ENCODE results near the gene MMS19. TPM values are rescaled to one million over a fixed set of nuclear protein-coding genes. Genes with fewer than 3 reads are reported as not detected.
"Not testable (repeated sequence)": the region's sequence is repeated elsewhere in the genome, so short reads cannot be mapped to it uniquely, and the experiment has no call there.

MMS19 gene
- polyA plus RNA-seq, 1 donor = 62.5 TPM

DNA sequence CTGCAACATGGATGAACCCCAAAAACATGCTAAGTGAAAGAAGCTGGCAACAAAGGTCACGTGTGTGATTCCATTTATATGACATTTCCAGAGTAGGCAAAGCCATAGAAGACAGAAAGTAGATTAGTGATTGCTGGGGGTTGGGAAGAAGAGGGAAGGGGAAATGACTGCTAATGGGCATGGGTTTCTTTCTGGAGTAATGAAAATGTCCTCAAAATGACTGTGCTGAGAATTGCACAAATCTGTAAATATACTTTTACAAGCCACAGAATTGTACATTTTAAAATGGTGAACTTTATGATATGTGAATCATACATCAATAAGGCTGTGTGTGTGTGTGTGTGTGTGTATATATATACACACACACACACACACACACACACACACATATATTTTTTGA lies 15.8 kb downstream of the MMS19 start:
- peaks cover 47% of the 10 kb centered on the region for H3K36me3 ChIP-seq (ENCODE audit: control insufficient read depth, insufficient read depth, low read length)
- no peaks in the 10 kb centered on the region for H3K9me3 ChIP-seq (ENCODE audit: control insufficient read depth, low read depth, low read length)
- WGBS (ENCODE audit: insufficient coverage, low lambda C conversion rate) = no CpG with 5 or more reads among the region's 1 CpG

DNA sequence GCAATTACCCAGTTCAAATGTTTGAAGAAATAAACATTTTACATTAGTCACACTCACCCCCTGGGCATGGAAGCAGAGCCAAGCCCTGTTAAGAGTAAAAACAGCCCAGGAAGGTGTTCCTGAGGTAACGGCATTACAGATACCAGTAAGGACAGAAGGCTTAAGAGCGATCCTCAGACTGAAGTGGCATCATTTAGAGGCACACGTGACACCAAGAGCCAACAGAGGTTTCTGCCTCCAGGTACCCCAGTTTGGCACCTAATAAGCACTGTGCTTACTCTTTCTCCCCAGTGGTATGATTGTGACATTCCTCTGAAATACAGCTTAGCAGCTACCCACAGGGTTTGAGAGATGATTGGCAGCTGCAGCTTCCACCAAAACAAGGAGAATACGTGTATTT lies 17.2 kb downstream of the MMS19 start:
- Histone ChIP-seq H3K9me3 (ENCODE audit: control insufficient read depth, low read depth, low read length) (no peaks in the 10 kb centered on the region), H3K27me3 (ENCODE audit: control insufficient read depth, insufficient read depth, low read length) (no peaks in the 10 kb centered on the region), H3K4me1 (ENCODE audit: control insufficient read depth, insufficient read depth, low read length) (no peaks in the 10 kb centered on the region), H3K27ac (ENCODE audit: low read length) (no peak overlapping the region), H3K36me3 (ENCODE audit: control insufficient read depth, insufficient read depth, low read length) (peaks cover 60% of the 10 kb centered on the region), H3K4me3 (ENCODE audit: low read length) (no peak overlapping the region)
- 100% methylated on average over 1 of the region's 4 CpGs for WGBS (ENCODE audit: insufficient coverage, low lambda C conversion rate)
- DNase-seq = no peak

More for the DNA sequence above, 15.8 kb downstream of the MMS19 start:
- Histone ChIP-seq H3K4me3 (ENCODE audit: low read length) (no peak overlapping the region), H3K4me1 (ENCODE audit: control insufficient read depth, insufficient read depth, low read length) (no peaks in the 10 kb centered on the region), H3K27ac (ENCODE audit: low read length) (no peak overlapping the region), H3K27me3 (ENCODE audit: control insufficient read depth, insufficient read depth, low read length) (no peaks in the 10 kb centered on the region)
- no peak for DNase-seq

DNA sequence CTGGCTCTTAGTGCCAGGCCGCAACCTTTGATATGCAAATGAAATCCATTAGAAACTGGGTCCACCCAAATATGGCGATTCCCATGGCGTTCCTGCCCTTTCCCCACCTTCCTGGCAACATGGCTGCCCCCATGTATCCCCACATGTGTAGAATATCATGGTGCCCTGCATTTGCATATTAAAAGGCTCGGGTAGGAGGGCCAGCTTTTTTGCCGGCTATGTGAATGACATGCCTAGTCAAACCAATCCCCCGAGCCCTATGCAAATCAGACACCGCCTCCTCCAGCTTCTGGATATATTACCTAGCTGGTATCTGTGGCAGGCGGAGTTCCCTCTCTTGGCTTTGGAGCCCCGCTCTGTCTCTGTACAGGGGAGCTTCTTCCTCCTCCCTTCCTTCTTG lies 18.3 kb downstream of the MMS19 start:
- H3K27ac ChIP-seq (ENCODE audit: low read length) = no peak overlapping the region
- WGBS (ENCODE audit: insufficient coverage, low lambda C conversion rate) = 100% methylated on average over 1 of the region's 9 CpGs
- H3K4me1 ChIP-seq (ENCODE audit: control insufficient read depth, insufficient read depth, low read length) = no peaks in the 10 kb centered on the region
- no peak overlapping the region for H3K4me3 ChIP-seq (ENCODE audit: low read length)
- no peaks in the 10 kb centered on the region for H3K27me3 ChIP-seq (ENCODE audit: control insufficient read depth, insufficient read depth, low read length)
- DNase-seq = no peak
- H3K9me3 ChIP-seq (ENCODE audit: control insufficient read depth, low read depth, low read length) = no peaks in the 10 kb centered on the region
- H3K36me3 ChIP-seq (ENCODE audit: control insufficient read depth, insufficient read depth, low read length) = peaks cover 68% of the 10 kb centered on the region

DNA sequence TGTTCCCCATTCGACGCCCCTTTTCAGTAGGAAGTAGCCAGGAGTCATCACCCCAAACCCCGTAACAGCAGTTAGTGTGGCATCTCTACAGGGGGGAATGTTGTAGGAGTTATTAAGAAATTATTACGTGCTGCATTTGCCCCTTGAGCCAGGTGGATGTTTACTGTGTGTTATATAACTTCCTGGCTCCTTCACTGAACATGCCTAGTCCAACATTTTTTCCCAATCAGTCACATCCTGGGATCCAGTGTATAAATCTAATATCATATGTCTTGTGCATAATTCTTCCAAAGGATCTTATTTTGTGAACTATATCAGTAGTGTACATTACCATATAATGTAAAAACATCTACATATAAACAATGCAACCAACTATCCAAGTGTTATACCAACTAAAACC lies 18.8 kb downstream of the MMS19 start:
- not testable (repeated sequence) for H3K27me3 ChIP-seq (ENCODE audit: control insufficient read depth, insufficient read depth, low read length); H3K9me3 ChIP-seq (ENCODE audit: control insufficient read depth, low read depth, low read length); H3K27ac ChIP-seq (ENCODE audit: low read length); DNase-seq; H3K4me3 ChIP-seq (ENCODE audit: low read length); H3K4me1 ChIP-seq (ENCODE audit: control insufficient read depth, insufficient read depth, low read length)
- peaks cover 69% of the 10 kb centered on the region for H3K36me3 ChIP-seq (ENCODE audit: control insufficient read depth, insufficient read depth, low read length)
- 83% methylated on average over 1 of the region's 4 CpGs for WGBS (ENCODE audit: insufficient coverage, low lambda C conversion rate)

DNA sequence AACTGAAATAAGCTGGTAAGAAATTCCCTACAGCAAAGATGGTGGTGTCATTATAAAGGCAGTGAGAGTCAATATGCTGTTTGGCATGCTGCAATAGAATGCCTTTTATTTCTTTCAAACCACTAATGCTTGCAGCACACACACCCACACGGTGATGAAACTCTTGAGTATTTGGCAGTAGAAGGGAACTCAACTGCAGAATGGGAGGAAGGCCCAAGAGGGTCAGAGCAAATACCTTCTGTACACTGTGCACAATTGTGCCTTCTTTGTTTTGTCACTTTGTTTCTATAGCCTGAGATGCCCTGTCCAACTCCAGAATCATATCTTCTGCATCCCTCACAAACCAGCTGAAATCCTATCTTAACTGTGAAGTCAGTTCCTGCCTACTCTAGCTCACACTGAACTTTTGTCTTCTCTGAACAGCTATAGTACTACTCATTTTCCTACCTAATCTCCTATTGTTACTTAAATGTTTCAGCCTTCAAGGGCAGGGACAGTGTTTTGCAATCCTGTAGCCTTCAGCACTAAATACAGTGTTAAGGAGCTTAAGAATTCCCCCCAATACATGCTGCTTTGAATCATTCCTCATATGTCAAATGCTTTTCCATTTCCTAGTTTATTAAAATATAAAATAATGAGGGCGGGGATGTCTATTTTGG lies 22.2 kb downstream of the MMS19 start:
- no peak for DNase-seq
- WGBS (ENCODE audit: insufficient coverage, low lambda C conversion rate) = no CpG with 5 or more reads among the region's 2 CpGs
- Histone ChIP-seq H3K27ac (ENCODE audit: low read length) (no peak overlapping the region), H3K4me1 (ENCODE audit: control insufficient read depth, insufficient read depth, low read length) (no peaks in the 10 kb centered on the region), H3K36me3 (ENCODE audit: control insufficient read depth, insufficient read depth, low read length) (peaks cover 67% of the 10 kb centered on the region), H3K9me3 (ENCODE audit: control insufficient read depth, low read depth, low read length) (no peaks in the 10 kb centered on the region), H3K4me3 (ENCODE audit: low read length) (no peak overlapping the region), H3K27me3 (ENCODE audit: control insufficient read depth, insufficient read depth, low read length) (no peaks in the 10 kb centered on the region)

DNA sequence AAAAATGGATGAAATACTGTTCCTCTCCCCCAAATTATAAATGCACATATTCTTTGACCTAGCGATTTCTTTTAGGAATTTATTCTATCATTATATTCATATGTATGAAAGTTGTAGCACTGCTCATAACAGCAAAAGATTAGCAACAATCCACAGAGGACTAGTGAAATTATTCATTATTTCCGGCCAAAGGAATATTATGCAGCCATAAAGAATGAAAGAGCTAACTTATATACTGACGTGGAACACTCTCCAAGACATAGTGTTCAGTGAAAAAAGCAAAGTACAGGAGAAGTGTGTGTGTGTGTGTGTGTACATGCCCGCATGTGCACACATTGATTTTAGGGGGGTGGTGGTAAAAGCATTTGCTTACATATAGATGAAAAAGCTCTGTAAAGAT lies 23.3 kb downstream of the MMS19 start:
- Histone ChIP-seq H3K27me3 (ENCODE audit: control insufficient read depth, insufficient read depth, low read length) (no peaks in the 10 kb centered on the region), H3K27ac (ENCODE audit: low read length) (no peak overlapping the region), H3K4me1 (ENCODE audit: control insufficient read depth, insufficient read depth, low read length) (no peaks in the 10 kb centered on the region), H3K36me3 (ENCODE audit: control insufficient read depth, insufficient read depth, low read length) (peaks cover 65% of the 10 kb centered on the region), H3K4me3 (ENCODE audit: low read length) (no peak overlapping the region), H3K9me3 (ENCODE audit: control insufficient read depth, low read depth, low read length) (no peaks in the 10 kb centered on the region)
- WGBS (ENCODE audit: insufficient coverage, low lambda C conversion rate) = 100% methylated on average over 1 of the region's 4 CpGs
- no peak for DNase-seq

DNA sequence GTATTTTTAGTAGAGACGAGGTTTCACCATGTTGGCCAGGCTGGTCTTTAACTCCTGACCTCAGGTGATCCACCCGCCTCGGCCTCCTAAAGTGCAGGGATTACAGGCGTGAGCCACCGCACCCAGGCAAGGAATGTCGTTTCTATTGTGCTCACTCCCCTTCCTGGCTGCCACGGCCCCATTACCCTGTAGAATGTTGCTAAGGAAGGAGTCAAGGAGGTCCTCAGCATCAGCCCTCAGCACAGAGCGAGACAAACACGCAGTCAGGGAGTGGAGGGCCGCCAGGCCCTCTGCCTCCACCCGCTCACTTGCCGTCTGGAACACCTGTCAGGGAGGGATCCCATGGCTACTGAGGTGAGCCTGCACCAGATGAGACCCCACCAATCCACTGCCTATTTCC lies 29.4 kb downstream of the MMS19 start:
- no CpG with 5 or more reads among the region's 12 CpGs for WGBS (ENCODE audit: insufficient coverage, low lambda C conversion rate)
- not testable (repeated sequence) for DNase-seq; H3K4me1 ChIP-seq (ENCODE audit: control insufficient read depth, insufficient read depth, low read length); H3K9me3 ChIP-seq (ENCODE audit: control insufficient read depth, low read depth, low read length); H3K27ac ChIP-seq (ENCODE audit: low read length); H3K27me3 ChIP-seq (ENCODE audit: control insufficient read depth, insufficient read depth, low read length); H3K4me3 ChIP-seq (ENCODE audit: low read length)
- peaks cover 76% of the 10 kb centered on the region for H3K36me3 ChIP-seq (ENCODE audit: control insufficient read depth, insufficient read depth, low read length)

DNA sequence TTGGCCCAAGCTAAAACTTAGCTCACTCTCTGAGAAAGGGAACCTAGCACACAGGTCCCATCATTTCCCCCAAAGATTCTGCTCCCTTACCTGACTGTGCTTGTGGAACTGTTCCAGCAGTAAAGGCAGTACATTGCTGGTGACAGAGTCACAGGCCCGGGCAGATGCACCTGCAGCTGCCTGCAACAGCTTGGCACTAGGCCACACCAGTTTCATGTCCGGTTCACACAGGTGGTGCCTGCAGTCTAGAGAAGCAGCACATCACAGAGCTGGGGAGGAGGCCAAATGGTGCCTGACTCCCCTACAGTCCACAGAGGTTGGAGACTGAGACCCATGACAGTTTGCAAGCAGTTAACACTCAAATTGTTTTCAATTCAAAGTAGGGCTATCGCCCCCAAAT lies 30.1 kb downstream of the MMS19 start:
- H3K4me1 ChIP-seq (ENCODE audit: control insufficient read depth, insufficient read depth, low read length) = no peaks in the 10 kb centered on the region
- H3K9me3 ChIP-seq (ENCODE audit: control insufficient read depth, low read depth, low read length) = no peaks in the 10 kb centered on the region
- H3K27me3 ChIP-seq (ENCODE audit: control insufficient read depth, insufficient read depth, low read length) = no peaks in the 10 kb centered on the region
- WGBS (ENCODE audit: insufficient coverage, low lambda C conversion rate) = no CpG with 5 or more reads among the region's 3 CpGs
- H3K36me3 ChIP-seq (ENCODE audit: control insufficient read depth, insufficient read depth, low read length) = peaks cover 80% of the 10 kb centered on the region
- no peak overlapping the region for H3K27ac ChIP-seq (ENCODE audit: low read length)
- DNase-seq = no peak
- no peak overlapping the region for H3K4me3 ChIP-seq (ENCODE audit: low read length)

DNA sequence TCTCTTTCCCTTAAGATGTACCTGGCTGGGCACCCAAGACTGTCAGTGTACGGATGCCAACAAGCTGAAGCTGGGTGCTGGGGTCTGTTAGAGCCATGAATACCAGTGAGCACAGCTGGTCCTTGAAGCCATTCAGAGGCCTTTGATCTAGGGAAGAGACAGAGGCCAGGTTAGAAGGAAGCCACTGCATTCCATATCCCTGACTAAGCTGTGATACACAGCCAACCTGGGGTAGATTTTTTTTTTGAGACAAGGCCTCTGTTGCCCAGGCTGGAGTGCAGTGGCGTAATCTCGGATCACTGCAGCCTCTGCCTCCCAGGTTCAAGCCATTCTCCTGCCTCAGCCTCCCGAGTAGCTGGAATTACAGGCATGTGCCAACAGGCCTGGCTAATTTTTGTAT lies 31.5 kb downstream of the MMS19 start:
- H3K27ac ChIP-seq (ENCODE audit: low read length) = no peak overlapping the region
- H3K27me3 ChIP-seq (ENCODE audit: control insufficient read depth, insufficient read depth, low read length) = no peaks in the 10 kb centered on the region
- no peaks in the 10 kb centered on the region for H3K9me3 ChIP-seq (ENCODE audit: control insufficient read depth, low read depth, low read length)
- WGBS (ENCODE audit: insufficient coverage, low lambda C conversion rate) = no CpG with 5 or more reads among the region's 4 CpGs
- H3K36me3 ChIP-seq (ENCODE audit: control insufficient read depth, insufficient read depth, low read length) = peaks cover 90% of the 10 kb centered on the region
- DNase-seq = no peak
- no peaks in the 10 kb centered on the region for H3K4me1 ChIP-seq (ENCODE audit: control insufficient read depth, insufficient read depth, low read length)
- no peak overlapping the region for H3K4me3 ChIP-seq (ENCODE audit: low read length)

DNA sequence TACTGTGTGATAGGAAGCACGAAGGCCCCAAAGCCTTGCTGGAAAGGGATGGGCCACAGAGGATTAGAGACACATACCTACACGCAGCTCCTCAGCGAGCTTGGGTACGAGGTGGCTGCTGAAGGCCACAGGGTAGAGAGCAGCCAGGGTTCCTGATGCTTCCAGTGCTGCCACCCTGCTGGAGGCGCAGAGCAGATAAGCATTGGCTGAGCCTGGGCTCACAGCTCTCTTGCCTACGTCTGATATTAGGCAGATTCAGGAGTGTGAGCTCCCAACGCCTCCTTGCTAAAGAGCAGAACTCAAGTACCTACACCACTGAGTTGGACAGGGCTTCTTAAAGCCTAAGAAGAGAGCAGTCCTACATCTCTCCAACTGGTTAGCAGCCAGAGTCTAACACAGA lies 32.2 kb downstream of the MMS19 start:
- Histone ChIP-seq H3K36me3 (ENCODE audit: control insufficient read depth, insufficient read depth, low read length) (peaks cover 93% of the 10 kb centered on the region), H3K4me3 (ENCODE audit: low read length) (no peak overlapping the region), H3K27ac (ENCODE audit: low read length) (no peak overlapping the region), H3K27me3 (ENCODE audit: control insufficient read depth, insufficient read depth, low read length) (no peaks in the 10 kb centered on the region), H3K4me1 (ENCODE audit: control insufficient read depth, insufficient read depth, low read length) (no peaks in the 10 kb centered on the region), H3K9me3 (ENCODE audit: control insufficient read depth, low read depth, low read length) (no peaks in the 10 kb centered on the region)
- no peak for DNase-seq
- no CpG with 5 or more reads among the region's 7 CpGs for WGBS (ENCODE audit: insufficient coverage, low lambda C conversion rate)

DNA sequence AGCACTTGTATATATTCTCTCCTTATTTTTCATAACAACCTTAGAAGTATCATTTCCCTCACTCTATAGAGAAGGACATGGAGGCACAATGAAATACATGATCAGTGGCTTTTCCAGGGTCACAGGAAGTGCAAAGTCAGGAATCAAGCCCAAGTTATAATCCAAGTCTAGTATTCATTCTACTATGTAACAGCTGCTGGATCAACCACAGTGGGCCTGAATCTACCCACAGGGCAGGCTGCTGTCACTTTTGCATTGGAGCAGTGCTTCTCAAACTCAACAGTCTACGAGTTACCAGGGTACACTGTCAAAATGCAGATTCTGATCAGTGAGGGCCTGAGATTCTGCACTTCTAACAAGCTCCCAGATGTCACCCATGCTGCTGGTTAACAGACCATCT lies 34.0 kb downstream of the MMS19 start:
- no peak overlapping the region for H3K27ac ChIP-seq (ENCODE audit: low read length)

More for the DNA sequence above, 34.0 kb downstream of the MMS19 start:
- H3K9me3 ChIP-seq (ENCODE audit: control insufficient read depth, low read depth, low read length) = no peaks in the 10 kb centered on the region
- H3K4me3 ChIP-seq (ENCODE audit: low read length) = no peak overlapping the region
- no peak for DNase-seq
- peaks cover 94% of the 10 kb centered on the region for H3K36me3 ChIP-seq (ENCODE audit: control insufficient read depth, insufficient read depth, low read length)
- WGBS (ENCODE audit: insufficient coverage, low lambda C conversion rate) = no CpG with 5 or more reads among the region's 1 CpG
- H3K27me3 ChIP-seq (ENCODE audit: control insufficient read depth, insufficient read depth, low read length) = no peaks in the 10 kb centered on the region
- H3K4me1 ChIP-seq (ENCODE audit: control insufficient read depth, insufficient read depth, low read length) = no peaks in the 10 kb centered on the region
